ENCODE measurements around the gene G3BP1.
A peak's percentile ranks its signal among the peaks of the same experiment; 100 is the strongest.

Gene G3BP1

GRCh38 chr5:151737431-151737830 lies 34.3 kb upstream of the G3BP1 start:
- H3K4ac ChIP-seq (ENCODE audit: low read depth in 1 of 2, low read length in 2 of 2) = no peak overlapping the region
- H3K18ac ChIP-seq (ENCODE audit: low read depth in 1 of 2, low read length in 2 of 2) = no peak overlapping the region
- no peak overlapping the region for H3K4me3 ChIP-seq (ENCODE audit: insufficient read depth in 1 of 2, low read depth in 1 of 2, low read length in 2 of 2)
- 84% methylated on average over 3 of the region's 3 CpGs for WGBS
- H3K9me3 ChIP-seq (ENCODE audit: control insufficient read depth, low read length) = no peaks in the 10 kb centered on the region
- H2AFZ ChIP-seq (ENCODE audit: low read depth, low read length) = no peak overlapping the region
- H3K23ac ChIP-seq (ENCODE audit: low read length in 2 of 2) = no peak overlapping the region
- H2BK5ac ChIP-seq (ENCODE audit: low read depth, low read length, poor library complexity, severe bottlenecking) = no peak overlapping the region
- H4K8ac ChIP-seq (ENCODE audit: low read length) = no peak overlapping the region
- no peak overlapping the region for H3K9ac ChIP-seq (ENCODE audit: low read length)
- H3K79me1 ChIP-seq (replicated peaks; ENCODE audit: low read length, poor library complexity, severe bottlenecking) = no peaks in the 10 kb centered on the region
- no peaks in the 10 kb centered on the region for H3K36me3 ChIP-seq (ENCODE audit: control insufficient read depth in 1 of 2, insufficient read depth in 2 of 2, low read depth in 1 of 2, low read length in 2 of 2)
- no peak overlapping the region for H2BK12ac ChIP-seq (ENCODE audit: low read length in 2 of 2)
- H3K27ac ChIP-seq (ENCODE audit: low read length, poor library complexity, severe bottlenecking) = no peak overlapping the region
- H2BK15ac ChIP-seq (ENCODE audit: low read depth, poor library complexity, severe bottlenecking) = no peak overlapping the region
- H3K14ac ChIP-seq (ENCODE audit: low read length in 2 of 2) = no peak overlapping the region
- no peaks in the 10 kb centered on the region for H3K27me3 ChIP-seq (ENCODE audit: control insufficient read depth in 1 of 2, insufficient read depth in 1 of 2, low read length in 2 of 2)
- H4K91ac ChIP-seq (ENCODE audit: low read length) = no peak overlapping the region
- no peak overlapping the region for H2AK5ac ChIP-seq (ENCODE audit: low read length, severe bottlenecking)
- no peak overlapping the region for H3K4me2 ChIP-seq (ENCODE audit: low read length, poor library complexity, severe bottlenecking)
- H2BK120ac ChIP-seq (ENCODE audit: low read depth, low read length) = no peak overlapping the region
- DNase-seq = no peak
- H3K4me1 ChIP-seq (ENCODE audit: control insufficient read depth, insufficient read depth, low read depth, low read length) = peaks cover 22% of the 10 kb centered on the region

- no peak overlapping the region for H4K8ac ChIP-seq (ENCODE audit: low read length)
- H3K18ac ChIP-seq (ENCODE audit: low read depth in 1 of 2, low read length in 2 of 2) = peak overlapping the region in 1 of 2 experiments; percentile 74
- H3K36me3 ChIP-seq (ENCODE audit: control insufficient read depth in 1 of 2, insufficient read depth in 2 of 2, low read depth in 1 of 2, low read length in 2 of 2) = peaks cover 5 to 6% of the 10 kb centered on the region in 2 experiments
- no peak overlapping the region for H2AFZ ChIP-seq (ENCODE audit: low read depth, low read length)
- H3K4me1 ChIP-seq (ENCODE audit: control insufficient read depth, insufficient read depth, low read depth, low read length) = peaks cover 27% of the 10 kb centered on the region
- H2BK15ac ChIP-seq (ENCODE audit: low read depth, poor library complexity, severe bottlenecking) = no peak overlapping the region
- H2AK5ac ChIP-seq (ENCODE audit: low read length, severe bottlenecking) = peak overlapping the region; percentile 79
- no peaks in the 10 kb centered on the region for H3K27me3 ChIP-seq (ENCODE audit: control insufficient read depth in 1 of 2, insufficient read depth in 1 of 2, low read length in 2 of 2)
- no peaks in the 10 kb centered on the region for H3K9me3 ChIP-seq (ENCODE audit: control insufficient read depth, low read length)
- H2BK120ac ChIP-seq (ENCODE audit: low read depth, low read length) = no peak overlapping the region
- H3K9ac ChIP-seq (ENCODE audit: low read length) = peak overlapping the region; percentile 14
- H3K23ac ChIP-seq (ENCODE audit: low read length in 2 of 2) = no peak overlapping the region
- H3K4me3 ChIP-seq (ENCODE audit: insufficient read depth in 1 of 2, low read depth in 1 of 2, low read length in 2 of 2) = no peak overlapping the region
- H3K4me2 ChIP-seq (ENCODE audit: low read length, poor library complexity, severe bottlenecking) = no peak overlapping the region
- no peak overlapping the region for H3K14ac ChIP-seq (ENCODE audit: low read length in 2 of 2)
- peak overlapping the region; percentile 46 for H3K27ac ChIP-seq (ENCODE audit: low read length, poor library complexity, severe bottlenecking)
- no peak overlapping the region for H4K91ac ChIP-seq (ENCODE audit: low read length)
- no peak overlapping the region for H2BK12ac ChIP-seq (ENCODE audit: low read length in 2 of 2)
- no peak overlapping the region for H2BK5ac ChIP-seq (ENCODE audit: low read depth, low read length, poor library complexity, severe bottlenecking)
- no peaks in the 10 kb centered on the region for H3K79me1 ChIP-seq (replicated peaks; ENCODE audit: low read length, poor library complexity, severe bottlenecking)
- DNase-seq = no peak
- 78% methylated on average over 5 of the region's 9 CpGs for WGBS
- no peak overlapping the region for H3K4ac ChIP-seq (ENCODE audit: low read depth in 1 of 2, low read length in 2 of 2)
Measured at GRCh38 chr5:151738125-151738848, 33.5 kb upstream of the G3BP1 start.

DNA sequence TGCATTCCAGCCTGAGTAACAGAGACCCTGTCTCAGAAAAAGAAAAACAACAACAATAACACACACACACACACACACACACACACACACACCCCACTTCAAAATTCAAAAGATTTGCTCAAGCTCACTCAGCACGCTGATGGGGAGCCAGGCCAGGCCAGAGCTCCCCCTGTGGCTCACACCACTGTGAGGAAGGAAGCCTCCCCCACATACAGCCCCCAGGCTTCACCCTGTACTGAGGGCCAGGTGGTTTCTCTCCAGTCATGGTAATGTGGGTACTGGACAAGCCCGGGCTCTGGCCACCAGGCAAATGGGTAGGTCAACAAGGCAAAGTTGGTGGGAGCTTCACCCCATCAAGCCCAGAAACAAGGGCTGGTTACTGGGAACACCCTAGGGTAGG lies 32.4 kb upstream of the G3BP1 start:
- H3K4me1 ChIP-seq (ENCODE audit: control insufficient read depth, insufficient read depth, low read depth, low read length) = peaks cover 27% of the 10 kb centered on the region
- no peak overlapping the region for H3K4me3 ChIP-seq (ENCODE audit: insufficient read depth in 1 of 2, low read depth in 1 of 2, low read length in 2 of 2)
- H3K4me2 ChIP-seq (ENCODE audit: low read length, poor library complexity, severe bottlenecking) = no peak overlapping the region
- H2BK120ac ChIP-seq (ENCODE audit: low read depth, low read length) = peak overlapping the region; percentile 99
- peak overlapping the region; percentile 85 to 94 for H3K4ac ChIP-seq (ENCODE audit: low read depth in 1 of 2, low read length in 2 of 2)
- H3K14ac ChIP-seq (ENCODE audit: low read length in 2 of 2) = peak overlapping the region in 1 of 2 experiments; percentile 35
- H3K36me3 ChIP-seq (ENCODE audit: control insufficient read depth in 1 of 2, insufficient read depth in 2 of 2, low read depth in 1 of 2, low read length in 2 of 2) = peaks cover 6 to 16% of the 10 kb centered on the region in 2 experiments
- H2BK5ac ChIP-seq (ENCODE audit: low read depth, low read length, poor library complexity, severe bottlenecking) = peak overlapping the region; percentile 95
- peak overlapping the region; percentile 90 for H3K9ac ChIP-seq (ENCODE audit: low read length)
- peak overlapping the region; percentile 89 to 99 for H2BK12ac ChIP-seq (ENCODE audit: low read length in 2 of 2)
- peak overlapping the region; percentile 90 to 95 for H3K18ac ChIP-seq (ENCODE audit: low read depth in 1 of 2, low read length in 2 of 2)
- H3K23ac ChIP-seq (ENCODE audit: low read length in 2 of 2) = peak overlapping the region in 1 of 2 experiments; percentile 85
- H3K27ac ChIP-seq (ENCODE audit: low read length, poor library complexity, severe bottlenecking) = peak overlapping the region; percentile 100
- WGBS = 68% methylated on average over 2 of the region's 2 CpGs
- no peaks in the 10 kb centered on the region for H3K9me3 ChIP-seq (ENCODE audit: control insufficient read depth, low read length)
- H2BK15ac ChIP-seq (ENCODE audit: low read depth, poor library complexity, severe bottlenecking) = peak overlapping the region; percentile 97
- no peaks in the 10 kb centered on the region for H3K79me1 ChIP-seq (replicated peaks; ENCODE audit: low read length, poor library complexity, severe bottlenecking)
- peak overlapping the region; percentile 98 for H4K91ac ChIP-seq (ENCODE audit: low read length)
- H4K8ac ChIP-seq (ENCODE audit: low read length) = peak overlapping the region; percentile 91
- no peaks in the 10 kb centered on the region for H3K27me3 ChIP-seq (ENCODE audit: control insufficient read depth in 1 of 2, insufficient read depth in 1 of 2, low read length in 2 of 2)
- no peak for DNase-seq
- no peak overlapping the region for H2AFZ ChIP-seq (ENCODE audit: low read depth, low read length)
- peak overlapping the region; percentile 100 for H2AK5ac ChIP-seq (ENCODE audit: low read length, severe bottlenecking)

DNA sequence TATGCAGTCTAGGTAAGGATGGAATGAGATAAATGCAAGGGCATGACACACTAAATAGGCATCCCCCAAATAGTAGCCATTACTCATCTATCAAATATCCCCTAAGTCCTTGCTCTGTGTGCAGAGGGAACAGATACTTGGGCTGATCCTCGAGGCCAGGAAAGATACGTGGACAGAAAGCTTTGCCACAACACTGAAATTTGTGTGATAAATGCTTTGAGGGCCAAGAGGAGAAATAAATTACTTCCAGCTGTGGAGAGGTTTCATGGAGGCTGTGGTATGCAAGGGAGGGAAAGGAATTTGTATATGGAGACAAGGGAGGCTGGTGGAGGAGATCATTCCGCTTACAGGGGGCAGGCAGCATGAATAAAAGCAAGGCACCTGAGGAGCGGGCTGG lies 31.8 kb upstream of the G3BP1 start:
- Histone ChIP-seq H3K4ac (ENCODE audit: low read depth in 1 of 2, low read length in 2 of 2) (peak overlapping the region in 1 of 2 experiments; percentile 94), H3K9ac (ENCODE audit: low read length) (peak overlapping the region; percentile 90), H3K9me3 (ENCODE audit: control insufficient read depth, low read length) (no peaks in the 10 kb centered on the region), H3K79me1 (replicated peaks; ENCODE audit: low read length, poor library complexity, severe bottlenecking) (no peaks in the 10 kb centered on the region), H3K23ac (ENCODE audit: low read length in 2 of 2) (no peak overlapping the region), H3K18ac (ENCODE audit: low read depth in 1 of 2, low read length in 2 of 2) (peak overlapping the region; percentile 88 to 95), H2AFZ (ENCODE audit: low read depth, low read length) (no peak overlapping the region), H2BK120ac (ENCODE audit: low read depth, low read length) (peak overlapping the region; percentile 50), H3K27me3 (ENCODE audit: control insufficient read depth in 1 of 2, insufficient read depth in 1 of 2, low read length in 2 of 2) (no peaks in the 10 kb centered on the region), H4K91ac (ENCODE audit: low read length) (peak overlapping the region; percentile 92), H4K8ac (ENCODE audit: low read length) (peak overlapping the region; percentile 91), H2AK5ac (ENCODE audit: low read length, severe bottlenecking) (peak overlapping the region; percentile 100), H2BK5ac (ENCODE audit: low read depth, low read length, poor library complexity, severe bottlenecking) (peak overlapping the region; percentile 95), H2BK15ac (ENCODE audit: low read depth, poor library complexity, severe bottlenecking) (peak overlapping the region; percentile 74), H3K27ac (ENCODE audit: low read length, poor library complexity, severe bottlenecking) (peak overlapping the region; percentile 100), H3K14ac (ENCODE audit: low read length in 2 of 2) (no peak overlapping the region), H3K36me3 (ENCODE audit: control insufficient read depth in 1 of 2, insufficient read depth in 2 of 2, low read depth in 1 of 2, low read length in 2 of 2) (peaks cover 6 to 19% of the 10 kb centered on the region in 2 experiments), H2BK12ac (ENCODE audit: low read length in 2 of 2) (peak overlapping the region; percentile 45 to 99), H3K4me3 (ENCODE audit: insufficient read depth in 1 of 2, low read depth in 1 of 2, low read length in 2 of 2) (peak overlapping the region in 1 of 2 experiments; percentile 31), H3K4me1 (ENCODE audit: control insufficient read depth, insufficient read depth, low read depth, low read length) (peaks cover 27% of the 10 kb centered on the region), H3K4me2 (ENCODE audit: low read length, poor library complexity, severe bottlenecking) (peak overlapping the region; percentile 18)
- peak; percentile 84 for DNase-seq
- WGBS = 0% methylated on average over 4 of the region's 4 CpGs

Data from mesenchymal stem cell (in vitro differentiated cells and primary cell).